ENCODE measurements around the gene C18orf63.

GRCh38 chr18:74294526-74294925, 21.1 kb upstream of the C18orf63 start:
- no peak for TF ChIP-seq CTCF (IDR thresholded peaks at IDR 0.05; ENCODE audit: insufficient read depth, low read length)
- TF ChIP-seq GABPA (IDR thresholded peaks at IDR 0.05; ENCODE audit: low read depth): no peak
- no peak for TF ChIP-seq POLR2AphosphoS5 (IDR thresholded peaks at IDR 0.05; ENCODE audit: low read depth)
- no peak for TF ChIP-seq REST (IDR thresholded peaks at IDR 0.05; ENCODE audit: insufficient replicate concordance, low read depth)
- no peak for TF ChIP-seq SPI1 (IDR thresholded peaks at IDR 0.05; ENCODE audit: borderline replicate concordance, low read depth)

All from HL-60 (cell line).